Peyer's patch (tissue), 4 donors: ENCODE measurements around the gene KLHL18.

ENCODE experiments used
- CTCF ChIP-seq, 6 experiments: fragments of 450-650 bp in 4 of 6; fragments of 200-600 bp in 2 of 6; sonication (generic) in 1 of 6; IDR thresholded peaks; one replicate each; pipeline ENCODE4 v1.5.1; 2017 to 2019; ENCODE audit warnings: antibody characterized with exemption in 6 of 6, mild to moderate bottlenecking in 3 of 6, moderate library complexity in 1 of 6
- POLR2A ChIP-seq, 2 donors: fragments of 450-650 bp; IDR thresholded peaks; one replicate each; pipeline ENCODE4 v1.5.1; 2017; ENCODE audit warnings: antibody characterized with exemption in 2 of 2, mild to moderate bottlenecking in 2 of 2, moderate library complexity in 2 of 2

DNA sequence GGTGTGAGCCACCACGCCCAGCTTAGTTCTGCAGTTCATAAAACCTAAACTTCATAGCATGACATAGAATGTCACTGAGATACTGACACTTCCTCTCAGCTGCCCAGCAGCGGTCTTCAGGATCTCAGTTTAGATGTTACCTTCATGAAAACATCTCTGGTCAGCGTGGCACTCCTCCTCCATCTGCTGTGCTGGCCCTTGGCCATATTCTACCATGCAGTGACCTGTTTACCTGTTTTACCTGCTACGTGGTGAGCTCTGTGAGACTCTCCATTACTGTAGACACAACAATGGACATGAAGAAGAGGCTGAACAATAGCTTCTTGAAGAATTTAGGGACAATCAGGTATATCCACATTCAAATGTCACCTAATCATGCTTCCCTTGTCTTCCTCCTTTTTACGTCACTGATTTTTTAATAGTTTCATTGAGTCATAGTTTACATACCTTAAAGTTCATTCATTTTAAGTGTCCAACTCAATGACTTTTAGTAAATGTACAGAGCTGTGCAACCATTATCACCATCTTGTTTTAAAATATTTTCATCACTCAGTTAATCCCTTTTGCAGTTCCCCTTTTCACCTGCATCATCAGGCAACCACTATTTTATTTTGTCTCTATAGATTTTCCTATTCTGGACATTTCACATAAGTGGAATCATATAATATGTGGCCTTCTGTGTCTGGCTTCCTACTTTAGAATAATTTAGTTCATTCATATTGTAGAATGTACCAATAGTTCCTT lies 65.8 kb downstream of the KLHL18 start:
- TF ChIP-seq CTCF (IDR thresholded peaks at IDR 0.05) (no peak), POLR2A (IDR thresholded peaks at IDR 0.05) (no peak)
